Stimulated activated CD4-positive, alpha-beta T cell treated with anti-CD3 and anti-CD28 coated beads, TNF-alpha, amount 100 ng/mL, for 48 hours (primary cell): Measurements from ENCODE around the gene PDE1C.
A peak's percentile ranks its signal among the peaks of the same experiment; 100 is the strongest.

Source experiments
- DNase-seq, 3 donors: peaks; one replicate each; pipeline ENCODE4 v3.0.0-alpha.2; 2020; ENCODE audit warnings: low read depth in 3 of 3

PDE1C gene

GRCh38 chr7:32074787-32075585, 4.8 kb upstream of the PDE1C start:
- no peak for DNase-seq

DNA sequence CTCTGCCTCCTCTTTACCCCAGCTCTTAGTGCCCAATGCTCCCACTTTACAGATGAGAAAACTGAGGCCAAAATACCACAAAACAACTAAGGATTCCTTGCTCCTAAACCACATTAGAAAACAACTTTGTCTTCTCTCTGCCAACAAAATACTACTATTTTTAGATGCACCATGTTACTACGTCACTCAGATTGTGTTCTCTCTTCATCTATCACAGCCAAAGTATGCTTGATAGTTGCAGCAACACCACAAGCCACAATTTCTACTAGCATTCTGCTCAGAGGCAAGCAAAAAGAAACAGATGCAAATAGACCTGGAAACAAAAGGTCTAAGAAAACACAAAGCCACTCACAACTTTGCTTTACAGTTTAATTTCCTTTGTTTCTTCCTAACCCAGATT, 3.3 kb upstream of the PDE1C start:
- DNase-seq, result no peak

DNA sequence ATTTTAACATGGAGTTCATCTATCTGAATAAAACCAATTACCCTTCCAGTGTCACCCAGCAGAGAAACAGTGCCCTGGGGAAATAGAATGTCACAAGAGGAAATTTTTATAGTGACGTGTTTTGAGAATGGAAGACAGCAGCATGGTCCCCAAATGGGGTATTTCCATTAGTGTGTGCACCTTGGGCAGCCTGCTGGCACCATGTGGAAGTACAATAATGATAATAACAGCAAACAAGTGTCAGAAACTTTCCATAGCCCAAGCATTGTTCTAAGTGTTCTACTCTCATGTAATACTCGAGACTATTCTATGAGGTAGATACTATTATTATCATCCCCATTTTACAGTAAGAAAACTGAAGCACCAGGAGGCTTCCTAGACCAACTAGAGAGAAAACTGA, 2.2 kb upstream of the PDE1C start:
- DNase-seq, result no peak

DNA sequence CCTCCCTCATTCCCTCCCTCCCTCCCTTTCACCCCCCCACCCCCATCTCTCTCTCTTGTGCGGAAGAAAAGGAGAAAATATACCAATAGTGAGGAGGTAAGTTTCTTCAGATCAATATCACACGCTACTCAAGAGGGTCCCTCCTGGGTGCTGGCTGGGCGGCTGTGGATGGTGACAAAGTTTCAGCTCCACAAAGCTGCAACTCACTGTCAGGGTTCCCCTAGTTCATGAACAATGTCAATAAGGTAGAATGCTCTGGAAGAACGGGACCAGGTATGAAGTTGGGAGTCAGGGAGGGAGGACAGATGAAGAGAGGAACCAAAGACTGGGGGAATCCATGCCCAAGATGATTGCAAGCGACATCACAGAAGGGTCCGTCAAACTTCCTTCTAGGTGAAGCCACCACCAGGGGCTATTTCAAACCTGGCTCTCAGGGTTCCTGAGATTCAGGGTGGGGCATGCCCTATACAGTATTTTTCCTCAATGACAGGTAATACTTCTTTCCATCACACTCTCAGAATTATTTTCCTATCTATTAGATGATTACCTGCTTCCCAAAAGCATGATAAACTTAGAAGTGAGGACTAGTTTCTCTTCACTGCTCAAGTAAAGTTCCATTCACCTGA, 1.4 kb upstream of the PDE1C start:
- DNase-seq, result no peak

- DNase-seq, result no peak
Observed at GRCh38 chr7:32070051-32070405, 179 bp downstream of the PDE1C start.

- DNase-seq, result no peak
Observed at GRCh38 chr7:32069116-32069650, 1.0 kb downstream of the PDE1C start.

DNA sequence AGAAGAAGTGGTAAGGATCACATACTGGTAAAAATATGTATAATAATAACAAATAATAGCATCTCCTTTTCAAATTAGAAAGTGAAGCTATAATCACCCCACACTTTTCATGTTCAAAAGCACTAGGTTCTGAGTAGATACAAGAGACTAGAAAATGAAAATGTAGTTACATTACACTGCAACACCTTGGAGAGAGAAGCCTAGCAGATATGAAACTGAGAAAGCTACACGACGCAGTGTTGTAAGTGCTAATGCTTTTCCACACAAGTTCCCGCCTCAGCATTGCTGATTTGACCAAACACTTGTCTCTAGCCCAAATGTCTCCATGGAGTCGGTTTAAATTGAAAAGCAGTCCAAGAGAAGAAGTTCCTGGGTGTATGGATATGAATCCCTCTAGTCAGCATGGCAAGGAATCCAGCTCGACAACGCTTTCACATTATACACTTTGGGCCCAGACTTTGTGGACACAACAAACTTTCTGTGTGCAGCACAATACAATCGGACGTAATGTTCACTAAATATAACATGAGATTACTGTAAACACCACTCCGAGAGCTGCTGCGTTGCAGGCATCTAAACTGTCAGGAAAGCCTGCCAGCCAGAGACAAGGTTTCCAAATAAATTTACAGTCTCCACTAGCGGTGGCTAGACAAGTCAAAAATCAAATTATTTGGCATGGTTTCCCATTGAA, 1.7 kb downstream of the PDE1C start:
- no peak for DNase-seq

DNA sequence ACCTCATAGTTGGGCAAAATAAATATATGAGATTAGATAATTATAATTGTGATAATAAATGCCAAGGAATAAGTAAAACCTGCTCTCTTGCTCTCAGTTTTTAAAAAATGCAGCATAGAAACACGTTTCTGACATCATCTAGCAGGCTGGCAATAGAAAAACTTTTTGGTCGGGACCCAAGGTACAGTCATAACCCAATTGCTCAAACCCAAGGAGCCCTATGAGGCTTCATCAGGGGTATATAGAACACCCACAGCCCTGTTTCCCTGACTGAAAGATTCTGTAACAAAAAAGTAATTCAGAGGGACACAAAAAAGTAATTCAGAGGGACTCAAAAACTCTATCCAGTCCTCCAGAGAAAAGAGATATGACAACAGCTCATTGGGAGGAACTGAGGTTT, 3.8 kb downstream of the PDE1C start:
- DNase-seq, result no peak

- no peak for DNase-seq
Observed at GRCh38 chr7:32063614-32064013, 6.6 kb downstream of the PDE1C start.

GRCh38 chr7:32062150-32062549, 8.1 kb downstream of the PDE1C start:
- DNase-seq, result peak in 1 of 3 donors; percentile 1

GRCh38 chr7:32061346-32061745, 8.9 kb downstream of the PDE1C start:
- no peak for DNase-seq

DNA sequence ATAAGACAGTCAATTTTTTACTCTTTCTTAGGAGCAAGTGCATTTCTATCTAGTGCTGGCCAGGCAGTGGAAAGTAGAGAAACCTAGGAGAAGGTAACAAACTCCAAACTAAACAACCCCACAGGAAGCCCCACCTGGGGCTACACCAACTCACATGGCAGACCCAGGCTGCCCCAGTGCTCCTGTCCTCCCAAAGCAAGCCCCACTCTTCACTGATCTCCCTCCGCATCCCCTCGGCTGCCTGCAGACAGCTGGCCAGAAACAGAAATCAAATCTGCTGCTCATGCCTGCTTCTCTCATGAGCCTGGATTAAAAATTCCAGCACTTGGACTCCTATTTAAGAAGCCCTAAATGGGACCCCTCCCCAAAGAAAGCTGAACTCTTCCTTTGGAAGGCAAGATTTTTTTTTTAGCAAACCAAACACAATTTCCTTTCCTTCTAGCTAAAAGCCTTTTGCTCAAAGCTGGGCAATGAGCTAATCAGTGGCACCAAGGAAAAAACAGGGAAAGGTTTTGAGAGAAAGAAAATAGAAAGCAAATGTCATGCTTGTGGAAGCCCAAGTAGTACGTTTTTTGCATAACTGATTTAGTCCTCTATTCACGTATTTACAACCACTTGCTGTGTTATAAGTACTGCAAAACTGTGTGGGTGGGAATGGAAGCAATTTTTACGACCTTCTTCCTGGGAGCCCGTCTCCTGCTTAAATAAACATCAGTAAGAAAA, 10.8 kb downstream of the PDE1C start:
- DNase-seq, result no peak

GRCh38 chr7:32058002-32058401, 12.2 kb downstream of the PDE1C start:
- no peak for DNase-seq

- DNase-seq, result no peak
Observed at GRCh38 chr7:32056767-32057166, 13.4 kb downstream of the PDE1C start.

DNA sequence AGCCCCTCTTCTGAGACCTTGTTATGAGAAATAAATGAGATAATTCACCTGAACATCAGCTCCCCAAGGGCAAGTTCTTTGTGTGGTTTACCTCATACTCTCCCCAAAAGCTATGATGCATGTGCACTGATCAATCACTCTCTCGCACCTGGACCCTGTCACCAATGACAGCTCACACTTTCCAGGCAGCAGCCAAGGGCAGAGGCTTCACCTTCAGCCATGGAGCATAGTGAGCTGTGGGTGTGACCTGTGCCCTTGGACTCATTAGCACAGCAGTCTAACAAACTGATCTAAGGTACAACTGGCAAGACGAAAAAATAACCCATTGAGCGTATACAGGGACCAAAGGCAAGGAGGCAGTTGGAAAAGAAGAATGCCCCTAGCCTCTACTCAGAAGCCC, 17.0 kb downstream of the PDE1C start:
- DNase-seq, result no peak

- no peak for DNase-seq
Observed at GRCh38 chr7:32051128-32051527, 19.1 kb downstream of the PDE1C start.

GRCh38 chr7:32049599-32049998, 20.6 kb downstream of the PDE1C start:
- no peak for DNase-seq

DNA sequence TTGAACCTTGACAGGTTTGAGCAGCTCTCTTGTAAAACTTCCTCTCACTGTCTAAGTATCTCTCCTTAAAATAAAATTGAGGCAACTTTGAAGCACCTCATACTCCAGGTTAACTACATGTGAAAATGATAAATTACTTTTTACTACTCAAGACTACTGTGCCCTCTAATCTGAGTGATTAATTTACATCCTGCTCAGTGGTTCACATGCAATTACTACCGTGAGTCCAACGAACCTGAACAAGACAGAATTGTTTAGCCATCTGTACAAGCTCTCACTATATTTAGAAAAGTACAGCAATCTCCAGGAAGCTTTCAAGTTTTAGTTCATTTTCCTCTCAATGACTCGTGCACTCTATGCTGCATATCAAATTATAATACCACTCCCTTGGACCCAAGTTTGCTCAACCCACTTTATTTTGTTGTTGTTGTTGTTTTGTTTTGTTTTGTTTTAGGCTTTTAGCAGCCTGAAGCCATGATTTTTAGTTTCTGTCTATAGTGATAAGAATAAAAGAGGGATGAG, 21.2 kb downstream of the PDE1C start:
- DNase-seq, result no peak

- no peak for DNase-seq
Observed at GRCh38 chr7:32047801-32048200, 22.4 kb downstream of the PDE1C start.

GRCh38 chr7:32047075-32047474, 23.1 kb downstream of the PDE1C start:
- no peak for DNase-seq

GRCh38 chr7:32045228-32045627, 25.0 kb downstream of the PDE1C start:
- DNase-seq, result no peak

DNA sequence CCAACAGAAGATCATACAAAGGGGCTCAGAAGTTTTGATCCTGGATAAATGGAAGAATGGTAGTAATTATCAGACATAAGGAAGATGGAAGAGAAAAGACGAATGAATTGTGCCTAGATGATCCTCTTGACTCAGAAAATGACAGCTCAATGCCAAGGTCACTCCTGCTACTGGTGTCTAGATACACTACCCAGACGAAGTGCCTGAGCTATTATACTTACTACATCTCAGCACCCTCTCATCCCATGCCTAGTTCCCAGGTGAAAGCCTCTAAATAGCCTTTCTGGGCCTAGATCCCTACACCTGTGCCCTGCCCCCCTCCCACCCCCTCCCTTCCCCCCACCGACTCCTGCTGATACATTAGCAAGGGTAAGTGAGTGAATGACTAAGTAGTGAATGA, 25.5 kb downstream of the PDE1C start:
- DNase-seq, result no peak
